IMR-90 (cell line): ENCODE results near the gene MPND. TPM values are rescaled to one million over a fixed set of nuclear protein-coding genes. Genes with fewer than 3 reads are reported as not detected.

Source experiments
- ATAC-seq: fragments of 200-7000 bp; cut with Tn5 transposase; 2 replicates; pipeline ENCODE4 v1.9.1; 2020; ENCODE audit warnings: low read depth, mild to moderate bottlenecking, moderate library complexity
- BruUV-seq: library from RNA; stranded (reverse); fragments of 400-500 nt; replicated peaks from 2 replicates; lab custom pipeline; 2021; lab: Mats Ljungman, UMichigan
- CTCF ChIA-PET: fragments of 300-600 bp; formaldehyde crosslinking; extraction: SDS; loops from one replicate; lab custom pipeline; 2021; ENCODE audit warnings: antibody characterized with exemption; lab: Yijun Ruan, JAX
- POLR2A ChIA-PET: fragments of 300-600 bp; sonication (Branson Sonifier 250); formaldehyde crosslinking; loops from one replicate; lab custom pipeline; 2022; ENCODE audit warnings: antibody characterized with exemption; ENCODE audit not compliant: unreplicated experiment; lab: Charles Lee
- DNase-seq: peaks from one replicate; pipeline ENCODE4 v3.0.0; 2013
- H2AFZ ChIP-seq: replicated peaks from 2 replicates; pipeline ENCODE3; 2013; ENCODE audit warnings: low read length, mild to moderate bottlenecking; ENCODE audit not compliant: poor library complexity
- H2AK5ac ChIP-seq: 2 replicates; pipeline ENCODE4 v1.6.1; 2013; ENCODE audit warnings: low read depth, low read length, inconsistent platforms
- H2AK9ac ChIP-seq: replicated peaks from 2 replicates; pipeline ENCODE3; 2013; ENCODE audit warnings: mild to moderate bottlenecking, low read depth, low read length, moderate library complexity; ENCODE audit not compliant: poor library complexity
- H2BK120ac ChIP-seq: 2 replicates; pipeline ENCODE4 v1.6.1; 2013; ENCODE audit warnings: low read depth, low read length, inconsistent platforms
- H2BK15ac ChIP-seq: 3 replicates; pipeline ENCODE4 v1.6.1; 2013; ENCODE audit warnings: low read depth, low read length, inconsistent platforms
- H2BK20ac ChIP-seq: 2 replicates; pipeline ENCODE4 v1.6.1; 2013; ENCODE audit warnings: low read depth, mild to moderate bottlenecking, inconsistent platforms, low read length, moderate library complexity
- H2BK5ac ChIP-seq: 2 replicates; pipeline ENCODE4 v1.6.1; 2013; ENCODE audit warnings: mild to moderate bottlenecking, low read depth, low read length, inconsistent platforms; ENCODE audit not compliant: poor library complexity, severe bottlenecking
- H3K14ac ChIP-seq: replicated peaks from 2 replicates; pipeline ENCODE4 v1.6.1; 2013; ENCODE audit warnings: low read depth, low read length, inconsistent platforms
- H3K18ac ChIP-seq: 2 replicates; pipeline ENCODE4 v1.6.1; 2013; ENCODE audit warnings: low read depth, low read length, control low read depth
- H3K23ac ChIP-seq: 2 replicates; pipeline ENCODE4 v1.6.1; 2013; ENCODE audit warnings: low read depth, low read length, inconsistent platforms
- H3K27ac ChIP-seq: 2 replicates; pipeline ENCODE4 v1.5.1; 2013; ENCODE audit warnings: mild to moderate bottlenecking, control low read depth, low read length; ENCODE audit not compliant: insufficient read depth
- H3K27me3 ChIP-seq: 2 replicates; pipeline ENCODE4 v1.6.1; 2013; ENCODE audit warnings: low read length; ENCODE audit not compliant: control insufficient read depth, insufficient read depth
- H3K36me3 ChIP-seq: 2 replicates; pipeline ENCODE4 v1.6.1; 2013; ENCODE audit warnings: low read length, mixed read lengths; ENCODE audit not compliant: control insufficient read depth, insufficient read depth
- H3K4ac ChIP-seq: 2 replicates; pipeline ENCODE4 v1.6.1; 2013; ENCODE audit warnings: low read depth, low read length, inconsistent platforms
- H3K4me1 ChIP-seq: 2 replicates; pipeline ENCODE4 v1.6.1; 2013; ENCODE audit warnings: low read length, mixed read lengths; ENCODE audit not compliant: control insufficient read depth, insufficient read depth
- H3K4me2 ChIP-seq: 2 replicates; pipeline ENCODE4 v1.6.1; 2013; ENCODE audit warnings: low read depth, mild to moderate bottlenecking, control low read depth, low read length, moderate library complexity
- H3K4me3 ChIP-seq: 2 replicates; pipeline ENCODE4 v1.5.1; 2013; ENCODE audit warnings: low read depth, mild to moderate bottlenecking, control low read depth, low read length, moderate library complexity; ENCODE audit not compliant: insufficient read depth
- H3K56ac ChIP-seq: 2 replicates; pipeline ENCODE4 v1.6.1; 2013; ENCODE audit warnings: low read length, inconsistent platforms; ENCODE audit not compliant: insufficient read depth; ENCODE audit errors: extremely low read depth
- H3K79me1 ChIP-seq, 2 experiments: 2 replicates each; pipeline ENCODE4 v1.6.1; 2013; ENCODE audit warnings: low read length in 2 of 2, inconsistent platforms in 1 of 2, low read depth in 1 of 2
- H3K9ac ChIP-seq: 2 replicates; pipeline ENCODE4 v1.6.1; 2013; ENCODE audit warnings: low read depth, low read length, control low read depth
- H3K9me1 ChIP-seq: 2 replicates; pipeline ENCODE4 v1.6.1; 2013; ENCODE audit warnings: low read length, inconsistent platforms; ENCODE audit not compliant: insufficient read depth
- H3K9me3 ChIP-seq: 2 replicates; pipeline ENCODE4 v1.6.1; 2013; ENCODE audit warnings: low read length; ENCODE audit not compliant: control insufficient read depth, insufficient read depth
- H4K20me1 ChIP-seq: 2 replicates; pipeline ENCODE4 v1.6.1; 2013; ENCODE audit warnings: low read length, inconsistent platforms; ENCODE audit not compliant: insufficient read depth
- H4K5ac ChIP-seq: 2 replicates; pipeline ENCODE4 v1.6.1; 2013; ENCODE audit warnings: mild to moderate bottlenecking, low read depth, low read length, control low read depth
- H4K8ac ChIP-seq, 2 experiments: 2 replicates each; pipeline ENCODE4 v1.6.1; 2013; ENCODE audit warnings: low read depth in 2 of 2, low read length in 2 of 2, control low read depth in 1 of 2, inconsistent platforms in 1 of 2
- H4K91ac ChIP-seq: 2 replicates; pipeline ENCODE4 v1.6.1; 2013; ENCODE audit warnings: low read depth, low read length, inconsistent platforms; ENCODE audit not compliant: insufficient read depth
- BHLHE40 ChIP-seq: fragments of 150-350 bp; IDR thresholded peaks from 2 replicates; pipeline ENCODE4 v1.6.1; 2016; ENCODE audit warnings: mild to moderate bottlenecking, low read depth, low read length
- CEBPB ChIP-seq: IDR thresholded peaks from 2 replicates; pipeline ENCODE4 v1.6.1; 2012; ENCODE audit warnings: low read depth, low read length, improper control_type of control experiment
- CHD1 ChIP-seq: IDR thresholded peaks from 2 replicates; pipeline ENCODE4 v1.6.1; 2012; ENCODE audit warnings: low read depth, low read length, improper control_type of control experiment
- CTCF ChIP-seq: conservative IDR thresholded peaks from 2 replicates; pipeline ENCODE4 v1.5.1; 2012; ENCODE audit warnings: mild to moderate bottlenecking, low read depth, low read length, improper control_type of control experiment
- FOS ChIP-seq: fragments of 150-350 bp; IDR thresholded peaks from 2 replicates; pipeline ENCODE4 v1.6.1; 2016; ENCODE audit warnings: low read depth, low read length
- MAFK ChIP-seq: IDR thresholded peaks from 2 replicates; pipeline ENCODE4 v1.6.1; 2012; ENCODE audit warnings: low read depth, low read length, improper control_type of control experiment
- MAZ ChIP-seq: IDR thresholded peaks from 2 replicates; pipeline ENCODE4 v1.6.1; 2012; ENCODE audit warnings: low read depth, mild to moderate bottlenecking, low read length, improper control_type of control experiment, moderate library complexity, borderline replicate concordance
- MXI1 ChIP-seq: IDR thresholded peaks from 2 replicates; pipeline ENCODE4 v1.6.1; 2012; ENCODE audit warnings: low read depth, mild to moderate bottlenecking, low read length, moderate library complexity, borderline replicate concordance
- NFE2L2 ChIP-seq: fragments of 150-350 bp; IDR thresholded peaks from 2 replicates; pipeline ENCODE4 v1.6.1; 2016; ENCODE audit warnings: low read depth, mild to moderate bottlenecking, low read length
- POLR2A ChIP-seq: IDR thresholded peaks from 2 replicates; pipeline ENCODE4 v1.6.1; 2012; ENCODE audit warnings: mild to moderate bottlenecking, low read depth, low read length
- RAD21 ChIP-seq: IDR thresholded peaks from 2 replicates; pipeline ENCODE4 v1.6.1; 2012; ENCODE audit warnings: low read length, improper control_type of control experiment
- RFX5 ChIP-seq: IDR thresholded peaks from 2 replicates; pipeline ENCODE4 v1.8.0; 2012; ENCODE audit warnings: low read depth, mild to moderate bottlenecking, low read length, moderate library complexity
- SMC3 ChIP-seq: fragments of 150-350 bp; IDR thresholded peaks from 2 replicates; pipeline ENCODE4 v1.6.1; 2016; ENCODE audit warnings: low read depth, mild to moderate bottlenecking, antibody characterized with exemption, low read length, moderate library complexity
- USF2 ChIP-seq: fragments of 150-350 bp; IDR thresholded peaks from 2 replicates; pipeline ENCODE4 v1.6.1; 2017; ENCODE audit warnings: mild to moderate bottlenecking, antibody characterized with exemption, low read length, low read depth
- WGBS, 2 experiments: methylation state at CpG; one replicate each; pipeline versions ENCODE4 v1.1.5 to v1.1.7; 2013; ENCODE audit warnings: missing lambda C conversion rate in 2 of 2; ENCODE audit not compliant: insufficient read length in 1 of 2; ENCODE audit errors: extremely low coverage in 2 of 2; 5-methylcytosine and 5-hydroxymethylcytosine counted together
- dilution Hi-C: fragments of 300-500 bp; cut with HindIII; formaldehyde crosslinking; loops from one replicate; pipeline ENCODE4 v1.14.3; 2018; ENCODE audit warnings: low sequenced_read_pairs; ENCODE audit not compliant: unreplicated experiment
- in situ Hi-C: fragments of 300-500 bp; cut with MboI; formaldehyde crosslinking; loops from 3 replicates; pipeline ENCODE4 v1.14.3; 2019; ENCODE audit warnings: low sequenced_read_pairs, inconsistent platforms, mixed read lengths
- intact Hi-C: fragments of 100-400 bp; cut with micrococcal nuclease; formaldehyde crosslinking; loops from 2 replicates; pipeline ENCODE4 v1.10.0; 2022
- polyA plus RNA-seq, 3 experiments: library from polyadenylated mRNA; depleted of rRNA; stranded (reverse); fragments of >200 nt; gene quantifications; 2 replicates each; pipeline ENCODE4 v1.2.3, GENCODE V29; 2012; ENCODE audit warnings: low replicate concordance in 1 of 3
- total RNA-seq: library from RNA; depleted of rRNA; stranded (reverse); fragments of >200 nt; gene quantifications from 2 replicates; pipeline ENCODE4 v1.2.3, GENCODE V29; 2012
- TF ChIP-seq, protein P1 (sequence below): fragments of 150-350 bp; IDR thresholded peaks from 2 replicates; pipeline ENCODE4 v1.6.1; 2016; ENCODE audit warnings: low read depth, mild to moderate bottlenecking, low read length, moderate library complexity, borderline replicate concordance

MPND gene
- total and polyA plus RNA-seq, 2 of the 4 experiments (the other 2 are of a cell fraction), result 2.3 to 8.1 TPM

DNA sequence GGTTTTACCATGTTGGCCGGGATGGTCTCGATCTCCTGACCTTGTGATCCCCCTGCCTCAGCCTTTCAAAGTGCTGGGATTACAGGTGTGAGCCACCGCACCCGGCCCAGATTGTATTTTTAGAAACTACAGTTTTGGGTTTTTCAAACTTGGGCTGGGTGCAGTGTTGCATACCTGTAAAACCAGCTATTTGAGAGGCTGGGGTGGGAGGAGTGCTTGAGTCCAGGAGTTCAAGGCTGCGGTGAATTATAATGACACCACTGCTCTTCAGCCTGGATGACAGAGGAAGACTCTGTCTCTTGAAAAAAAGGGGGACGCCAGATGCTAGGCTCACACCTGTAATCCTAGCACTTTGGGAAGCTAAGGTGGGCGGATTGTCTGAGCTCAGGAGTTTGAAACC lies 63.3 kb downstream of the MPND start:
- no peaks in the 10 kb centered on the region for H3K9me3 ChIP-seq
- dilution Hi-C loops, result no loop called here
- CTCF ChIA-PET, result no interaction called here
- DNase-seq (no peak), ATAC-seq (no peak)
- WGBS, 2 experiments, result 100% methylated on average over 2 of the region's 7 CpGs; no CpG with 5 or more reads in 1 of the 2 experiments
- no peak overlapping the region for H4K8ac ChIP-seq
- no peak overlapping the region for H4K5ac ChIP-seq
- no peak overlapping the region for H2AK5ac ChIP-seq
- no peak overlapping the region for H3K56ac ChIP-seq
- H3K23ac ChIP-seq, result no peak overlapping the region
- intact Hi-C loops, result no loop called here
- H3K27ac ChIP-seq, result no peak overlapping the region
- H3K9ac ChIP-seq, result no peak overlapping the region
- H3K4me3 ChIP-seq, result no peak overlapping the region
- H2BK120ac ChIP-seq, result no peak overlapping the region
- H2BK15ac ChIP-seq, result no peak overlapping the region
- TF ChIP-seq RAD21 (no peak), FOS (no peak), NFE2L2 (no peak), MAZ (no peak), BHLHE40 (no peak), SMC3 (no peak), CHD1 (no peak), MAFK (no peak), RFX5 (no peak), CTCF (no peak), USF2 (no peak), MXI1 (no peak), POLR2A (no peak), CEBPB (no peak)
- TF ChIP-seq, protein P1, sequence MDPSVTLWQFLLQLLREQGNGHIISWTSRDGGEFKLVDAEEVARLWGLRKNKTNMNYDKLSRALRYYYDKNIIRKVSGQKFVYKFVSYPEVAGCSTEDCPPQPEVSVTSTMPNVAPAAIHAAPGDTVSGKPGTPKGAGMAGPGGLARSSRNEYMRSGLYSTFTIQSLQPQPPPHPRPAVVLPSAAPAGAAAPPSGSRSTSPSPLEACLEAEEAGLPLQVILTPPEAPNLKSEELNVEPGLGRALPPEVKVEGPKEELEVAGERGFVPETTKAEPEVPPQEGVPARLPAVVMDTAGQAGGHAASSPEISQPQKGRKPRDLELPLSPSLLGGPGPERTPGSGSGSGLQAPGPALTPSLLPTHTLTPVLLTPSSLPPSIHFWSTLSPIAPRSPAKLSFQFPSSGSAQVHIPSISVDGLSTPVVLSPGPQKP, result no peak
- no peak overlapping the region for H3K14ac ChIP-seq
- no peak overlapping the region for H4K91ac ChIP-seq
- H3K27me3 ChIP-seq, result no peaks in the 10 kb centered on the region
- H3K4ac ChIP-seq, result no peak overlapping the region
- in situ Hi-C loops, result no loop called here
- no peak overlapping the region for H2BK5ac ChIP-seq
- POLR2A ChIA-PET, result no interaction called here
- no peak overlapping the region for H2BK20ac ChIP-seq
- no peak overlapping the region for H2AFZ ChIP-seq
- H3K9me1 ChIP-seq, result peaks cover 4% of the 10 kb centered on the region; the same call in 1 of the 2 replicates
- H3K18ac ChIP-seq, result no peak overlapping the region
- no peak overlapping the region for H3K4me2 ChIP-seq
- BruUV-seq, result no TSS peak
- H4K20me1 ChIP-seq, result peaks cover 15% of the 10 kb centered on the region
- H3K79me1 ChIP-seq, result peaks cover 18 to 44% of the 10 kb centered on the region in 2 experiments
- H3K4me1 ChIP-seq, result peaks cover 5% of the 10 kb centered on the region
- no peak overlapping the region for H2AK9ac ChIP-seq
- no peaks in the 10 kb centered on the region; the same call in none of the 2 replicates for H3K36me3 ChIP-seq
